Keratinocyte (primary cell): ENCODE measurements around the gene TUBA4B.

Source experiments
- CTCF ChIP-seq, 3 experiments: IDR thresholded peaks in 1 of 3; conservative IDR thresholded peaks in 1 of 3; optimal IDR thresholded peaks in 1 of 3; 2 replicates in 2 of 3; 3 replicates in 1 of 3; pipeline versions ENCODE3 to v1.5.1; 2011; ENCODE audit warnings: low read length in 3 of 3, mild to moderate bottlenecking in 3 of 3, moderate library complexity in 2 of 3, control low read depth in 1 of 3, inconsistent platforms in 1 of 3; ENCODE audit not compliant: insufficient read depth in 2 of 3; ENCODE audit errors: extremely low read depth in 1 of 3
- EZH2 ChIP-seq: IDR thresholded peaks from one replicate; pipeline ENCODE4 v1.6.1; 2012; ENCODE audit warnings: inconsistent platforms, mild to moderate bottlenecking, low read length, moderate library complexity

GRCh38 chr2:219228041-219228910, 24.8 kb upstream of the TUBA4B start:
- TF ChIP-seq CTCF (optimal IDR thresholded peaks at IDR 0.05 in 1 of 3, IDR thresholded peaks at IDR 0.05 in 1 of 3, conservative IDR thresholded peaks at IDR 0.05 in 1 of 3; ENCODE audit: extremely low read depth in 1 of 3, insufficient read depth in 2 of 3, low read length in 3 of 3) = no peak
- no peak for TF ChIP-seq EZH2
